Measurements from ENCODE around the gene RPRD2.
"Not testable (repeated sequence)": the region's sequence is repeated elsewhere in the genome, so short reads cannot be mapped to it uniquely, and the experiment has no call there.

The RPRD2 gene

GRCh38 chr1:150392627-150393026, 28.7 kb downstream of the RPRD2 start:
- DNase-seq = no peak

DNA sequence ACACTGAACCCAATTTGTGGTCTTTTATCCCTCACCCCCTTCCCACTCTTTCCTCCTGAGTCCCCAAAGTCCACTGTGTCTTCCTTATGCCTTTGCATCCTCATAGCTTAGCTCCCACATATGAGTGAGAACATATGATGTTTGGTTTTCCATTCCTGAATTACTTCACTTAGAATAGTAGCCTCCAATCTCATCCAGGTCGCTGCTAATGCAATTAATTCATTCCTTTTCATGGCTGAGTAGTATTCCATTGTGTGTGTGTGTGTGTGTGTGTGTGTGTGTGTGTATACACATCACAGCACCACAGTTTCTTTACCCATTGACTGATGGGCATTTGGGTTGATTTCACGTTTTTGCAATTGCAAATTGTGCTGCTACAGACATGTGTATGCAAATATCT, 31.2 kb downstream of the RPRD2 start:
- not testable (repeated sequence) for DNase-seq

DNA sequence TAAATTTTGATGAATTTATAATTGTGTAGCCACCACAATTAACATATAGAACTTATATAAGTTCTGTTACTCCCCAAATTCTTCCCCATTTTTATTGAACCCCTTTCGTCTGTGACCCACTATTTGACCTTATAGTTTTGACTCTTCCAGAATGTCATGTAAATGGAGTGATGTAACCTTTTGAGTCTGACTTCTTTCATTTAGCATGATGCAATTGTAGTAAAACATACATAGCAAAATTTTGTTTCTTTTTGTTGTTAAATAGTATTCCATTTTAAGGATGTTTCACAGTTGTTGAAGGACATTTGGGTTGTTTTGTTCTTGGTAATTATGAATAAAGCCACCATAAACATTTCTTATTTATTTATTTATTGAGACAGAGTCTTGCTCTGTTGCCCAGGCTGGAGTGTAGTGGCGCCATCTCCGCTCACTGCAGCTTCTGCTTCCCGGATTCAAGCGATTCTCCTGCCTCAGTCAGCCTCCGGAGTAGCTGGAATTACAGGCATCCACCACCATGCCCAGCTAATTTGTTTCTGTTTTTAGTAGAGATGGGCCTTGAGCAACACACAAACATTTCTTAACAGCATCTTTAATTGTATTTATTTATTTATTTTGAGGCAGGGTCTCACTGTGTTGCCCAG, 33.6 kb downstream of the RPRD2 start:
- no peak for DNase-seq

- DNase-seq = no peak
Measured at GRCh38 chr1:150404465-150404864, 40.5 kb downstream of the RPRD2 start.

DNA sequence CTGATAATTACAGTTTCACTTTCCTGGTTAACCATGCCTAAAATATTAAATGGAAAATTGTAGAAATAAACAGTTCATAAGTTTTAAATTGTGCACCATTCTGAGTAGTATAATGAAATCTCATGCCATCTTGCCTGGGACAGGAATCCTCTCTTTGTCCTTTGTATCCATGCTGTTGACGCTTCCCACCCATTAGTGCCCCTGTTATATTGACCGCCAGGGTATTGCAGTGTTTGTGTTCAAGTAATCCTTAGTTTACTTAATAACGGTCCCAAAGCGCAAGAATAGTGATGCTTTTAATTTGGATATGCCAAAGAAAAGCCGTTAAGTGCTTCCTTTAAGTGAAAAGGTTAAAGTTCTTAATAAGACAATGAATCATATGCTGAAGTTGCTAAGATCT, 41.7 kb downstream of the RPRD2 start:
- DNase-seq = no peak

GRCh38 chr1:150406483-150406882, 42.5 kb downstream of the RPRD2 start:
- DNase-seq = no peak

GRCh38 chr1:150407330-150407729, 43.4 kb downstream of the RPRD2 start:
- no peak for DNase-seq

DNA sequence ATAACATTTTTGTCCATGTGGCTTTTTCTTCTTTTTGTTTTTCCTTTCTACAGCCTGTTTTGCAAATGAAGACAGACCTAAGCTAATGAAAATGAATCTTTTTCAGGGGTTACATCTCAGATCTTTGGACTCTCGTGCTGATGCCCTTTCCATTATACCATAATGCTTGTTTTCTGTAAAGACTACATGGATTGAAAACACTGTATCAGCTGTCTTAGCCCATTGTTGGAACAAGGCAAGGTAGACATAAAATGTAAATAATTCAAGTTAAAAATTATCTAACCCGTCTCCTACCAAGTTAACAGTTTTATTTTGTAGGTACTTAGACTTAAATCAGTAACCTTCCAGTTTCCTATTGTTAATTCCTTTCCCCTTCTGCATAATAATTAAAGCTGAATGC, 44.9 kb downstream of the RPRD2 start:
- no peak for DNase-seq

- DNase-seq = no peak
Measured at GRCh38 chr1:150409504-150410362, 45.8 kb downstream of the RPRD2 start.

DNA sequence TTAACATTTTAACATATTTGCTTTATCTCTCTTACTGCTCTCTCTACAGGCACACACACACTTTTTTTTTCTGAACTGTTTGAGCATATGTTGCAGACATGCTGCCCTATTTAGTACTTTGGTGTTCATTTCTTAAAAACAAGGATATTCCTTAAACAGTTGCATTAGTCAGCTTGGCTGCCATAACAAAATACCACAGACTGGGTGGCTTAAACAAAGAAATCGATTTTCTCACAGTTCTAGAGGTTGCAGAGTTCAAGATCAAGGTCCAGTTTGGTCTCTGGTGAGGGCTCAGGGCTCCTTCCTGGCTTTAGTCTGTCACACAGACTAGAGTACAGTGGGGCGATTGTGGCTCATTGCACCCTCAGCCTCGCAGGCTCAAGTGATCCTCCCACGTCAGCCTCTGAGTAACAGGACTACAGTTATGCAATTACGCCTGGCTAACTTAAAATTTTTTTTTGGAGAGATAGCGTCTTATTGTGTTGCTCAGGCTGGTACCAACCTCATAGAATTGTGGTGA, 46.7 kb downstream of the RPRD2 start:
- DNase-seq = no peak

GRCh38 chr1:150414592-150414991, 50.6 kb downstream of the RPRD2 start:
- no peak for DNase-seq

- DNase-seq = no peak
Measured at GRCh38 chr1:150415800-150416199, 51.9 kb downstream of the RPRD2 start.

- no peak for DNase-seq
Measured at GRCh38 chr1:150420560-150421265, 56.8 kb downstream of the RPRD2 start.

GRCh38 chr1:150422541-150422940, 58.6 kb downstream of the RPRD2 start:
- no peak for DNase-seq

DNA sequence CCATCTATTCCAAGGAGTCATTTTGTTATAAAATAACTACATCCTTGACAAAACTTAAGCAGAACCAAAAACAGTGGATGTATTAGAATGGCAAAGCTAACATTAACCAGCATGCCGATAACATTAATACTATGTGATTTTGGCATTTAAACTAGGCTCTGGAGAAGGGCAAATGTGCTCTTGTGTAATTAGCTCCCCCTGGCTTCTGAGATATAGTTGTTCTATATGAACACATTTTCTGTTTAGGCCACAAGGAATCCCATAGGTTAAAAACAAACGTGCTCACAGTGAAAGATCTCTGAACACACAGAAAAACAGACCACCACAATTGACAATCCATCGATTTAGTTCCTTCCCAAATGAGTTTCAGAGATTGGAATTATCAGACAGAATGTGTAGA, 65.9 kb downstream of the RPRD2 start:
- DNase-seq = no peak

GRCh38 chr1:150441121-150441520, 77.2 kb downstream of the RPRD2 start:
- DNase-seq = no peak

GRCh38 chr1:150444232-150444631, 80.3 kb downstream of the RPRD2 start:
- no peak for DNase-seq

- DNase-seq = no peak
Measured at GRCh38 chr1:150456146-150456647, 92.2 kb downstream of the RPRD2 start.

- DNase-seq = no peak
Measured at GRCh38 chr1:150464422-150464826, 100.5 kb downstream of the RPRD2 start.

DNA sequence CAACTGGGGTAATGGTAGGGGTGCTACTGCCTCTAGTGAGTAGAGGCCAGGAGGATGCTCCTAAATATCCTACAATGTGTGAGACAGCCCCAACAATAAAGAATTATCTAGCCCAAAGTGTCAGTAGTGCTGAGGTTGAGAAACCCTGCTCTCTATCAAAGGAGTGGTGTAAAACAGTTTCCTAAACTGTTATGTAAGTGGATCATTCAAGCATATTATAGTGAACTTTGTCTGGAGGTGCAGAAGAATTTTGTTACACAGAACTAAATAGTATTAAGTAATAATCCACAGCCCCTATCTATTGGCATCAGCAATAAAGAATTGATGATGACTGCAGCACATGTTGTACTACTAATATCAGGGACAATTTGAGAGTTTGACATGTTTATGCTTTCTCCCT, 103.0 kb downstream of the RPRD2 start:
- DNase-seq = no peak

GRCh38 chr1:150469291-150469690, 105.3 kb downstream of the RPRD2 start:
- DNase-seq = no peak

- no peak for DNase-seq
Measured at GRCh38 chr1:150472601-150473200, 108.8 kb downstream of the RPRD2 start.

- no peak for DNase-seq
Measured at GRCh38 chr1:150473659-150474058, 109.7 kb downstream of the RPRD2 start.
